AG04449 (cell line): ENCODE results near the gene PTPN11.

Experiments
- CTCF ChIA-PET: fragments of 350-600 bp; formaldehyde crosslinking; extraction: SDS; loops from one replicate; lab custom pipeline; 2021; ENCODE audit warnings: antibody characterized with exemption; lab: Yijun Ruan, JAX
- POLR2A ChIA-PET: fragments of 400-600, 350-600 bp; formaldehyde crosslinking; extraction: SDS; loops from one replicate; lab custom pipeline; 2020; ENCODE audit warnings: antibody characterized with exemption, inconsistent platforms; lab: Yijun Ruan, JAX
- DNase-seq: peaks from one replicate; pipeline ENCODE4 v3.0.0-alpha.2; 2010; ENCODE audit warnings: low read depth, low spot score
- H3K4me3 ChIP-seq: 2 replicates; pipeline ENCODE4 v1.5.1; 2011; ENCODE audit warnings: low read depth, mild to moderate bottlenecking, control low read depth, low read length
- CTCF ChIP-seq: IDR thresholded peaks from one replicate; pipeline ENCODE4 v1.5.1; 2011; ENCODE audit warnings: mild to moderate bottlenecking, moderate library complexity, low read length, control low read depth, inconsistent platforms; ENCODE audit not compliant: insufficient read depth; ENCODE audit errors: missing control alignments

PTPN11 gene

GRCh38 chr12:112468046-112468445 lies 49.3 kb downstream of the PTPN11 start:
- DNase-seq, result no peak
- H3K4me3 ChIP-seq, result no peak overlapping the region
- ChIA-PET POLR2A (no interaction called here), CTCF (no interaction called here)
- TF ChIP-seq CTCF, result no peak

GRCh38 chr12:112473056-112473455 lies 54.3 kb downstream of the PTPN11 start:
- TF ChIP-seq CTCF, result no peak
- DNase-seq, result no peak
- POLR2A ChIA-PET, result no interaction called here

GRCh38 chr12:112479413-112479812 lies 60.7 kb downstream of the PTPN11 start:
- POLR2A ChIA-PET, result no interaction called here
- DNase-seq, result no peak
- H3K4me3 ChIP-seq, result no peak overlapping the region
- CTCF ChIA-PET, result no interaction called here
- no peak for TF ChIP-seq CTCF

More at GRCh38 chr12:112473056-112473455, 54.3 kb downstream of the PTPN11 start:
- no peak overlapping the region for H3K4me3 ChIP-seq
- CTCF ChIA-PET, result interaction anchor here (0.6 kb wide), 1 partner anchor 9 kb away, joined by 3 read pairs; no protein-coding TSS in a partner anchor

GRCh38 chr12:112480931-112481330 lies 62.2 kb downstream of the PTPN11 start:
- no peak for DNase-seq
- no peak overlapping the region for H3K4me3 ChIP-seq
- no peak for TF ChIP-seq CTCF
- ChIA-PET CTCF (no interaction called here), POLR2A (no interaction called here)

GRCh38 chr12:112482733-112483132 lies 64.0 kb downstream of the PTPN11 start:
- CTCF ChIA-PET, result no interaction called here
- no peak overlapping the region for H3K4me3 ChIP-seq
- TF ChIP-seq CTCF, result no peak
- POLR2A ChIA-PET, result no interaction called here
- no peak for DNase-seq

- POLR2A ChIA-PET, result no interaction called here
- no peak overlapping the region for H3K4me3 ChIP-seq
- DNase-seq, result no peak
- TF ChIP-seq CTCF, result no peak
- CTCF ChIA-PET, result no interaction called here
Measured at GRCh38 chr12:112486361-112486760, 67.6 kb downstream of the PTPN11 start.
